SU-DHL-6 (cell line): ENCODE measurements around the gene CA11.

ENCODE experiments used
- EZH2phosphoT487 ChIP-seq: fragments of 200-600 bp; sonication (generic), shearing (Covaris generic); conservative IDR thresholded peaks from 2 replicates; pipeline ENCODE4 v1.6.1; 2018; ENCODE audit warnings: mild to moderate bottlenecking, antibody characterized with exemption, low read length, moderate library complexity, mixed read lengths
- TF ChIP-seq, protein P1 (sequence below): fragments of 200-600 bp; sonication (generic); IDR thresholded peaks from one replicate; pipeline ENCODE4 v1.5.1; 2017; ENCODE audit warnings: antibody characterized with exemption, mild to moderate bottlenecking, low read length, moderate library complexity; ENCODE audit not compliant: insufficient read depth, poor library complexity, severe bottlenecking

- TF ChIP-seq, protein P1, sequence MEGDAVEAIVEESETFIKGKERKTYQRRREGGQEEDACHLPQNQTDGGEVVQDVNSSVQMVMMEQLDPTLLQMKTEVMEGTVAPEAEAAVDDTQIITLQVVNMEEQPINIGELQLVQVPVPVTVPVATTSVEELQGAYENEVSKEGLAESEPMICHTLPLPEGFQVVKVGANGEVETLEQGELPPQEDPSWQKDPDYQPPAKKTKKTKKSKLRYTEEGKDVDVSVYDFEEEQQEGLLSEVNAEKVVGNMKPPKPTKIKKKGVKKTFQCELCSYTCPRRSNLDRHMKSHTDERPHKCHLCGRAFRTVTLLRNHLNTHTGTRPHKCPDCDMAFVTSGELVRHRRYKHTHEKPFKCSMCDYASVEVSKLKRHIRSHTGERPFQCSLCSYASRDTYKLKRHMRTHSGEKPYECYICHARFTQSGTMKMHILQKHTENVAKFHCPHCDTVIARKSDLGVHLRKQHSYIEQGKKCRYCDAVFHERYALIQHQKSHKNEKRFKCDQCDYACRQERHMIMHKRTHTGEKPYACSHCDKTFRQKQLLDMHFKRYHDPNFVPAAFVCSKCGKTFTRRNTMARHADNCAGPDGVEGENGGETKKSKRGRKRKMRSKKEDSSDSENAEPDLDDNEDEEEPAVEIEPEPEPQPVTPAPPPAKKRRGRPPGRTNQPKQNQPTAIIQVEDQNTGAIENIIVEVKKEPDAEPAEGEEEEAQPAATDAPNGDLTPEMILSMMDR: no peak
- no peak for TF ChIP-seq EZH2phosphoT487
Measured at GRCh38 chr19:48685583-48685982, 39.6 kb upstream of the CA11 start.
